UCSD-AML1 (cell line): ENCODE data around the gene ACTMAP.
"Not testable (repeated sequence)": the region's sequence is repeated elsewhere in the genome, so short reads cannot be mapped to it uniquely, and the experiment has no call there.

Source experiments
- DNase-seq: peaks from one replicate; lab custom pipeline; 2025; ENCODE audit not compliant: unreplicated experiment; lab: John Stamatoyannopoulos, UW

ACTMAP gene

GRCh38 chr19:40744554-40745401 is 5.5 kb downstream of the ACTMAP start:
- DNase-seq: no peak

- no peak for DNase-seq
Measured at GRCh38 chr19:40743926-40744325, 6.4 kb downstream of the ACTMAP start.

GRCh38 chr19:40742886-40743285 is 7.4 kb downstream of the ACTMAP start:
- DNase-seq: no peak

GRCh38 chr19:40742477-40742876 is 7.8 kb downstream of the ACTMAP start:
- no peak for DNase-seq

GRCh38 chr19:40741527-40742390 is 8.5 kb downstream of the ACTMAP start:
- no peak for DNase-seq

GRCh38 chr19:40740747-40741146 is 9.5 kb downstream of the ACTMAP start:
- DNase-seq: no peak

- no peak for DNase-seq
Measured at GRCh38 chr19:40739871-40740703, 10.2 kb downstream of the ACTMAP start.

GRCh38 chr19:40739030-40739839 is 11.0 kb downstream of the ACTMAP start:
- DNase-seq: no peak

GRCh38 chr19:40737102-40737644 is 13.1 kb downstream of the ACTMAP start:
- no peak for DNase-seq

GRCh38 chr19:40736661-40737060 is 13.6 kb downstream of the ACTMAP start:
- DNase-seq: no peak

GRCh38 chr19:40735013-40735771 is 15.1 kb downstream of the ACTMAP start:
- no peak for DNase-seq

- no peak for DNase-seq
Measured at GRCh38 chr19:40733149-40733548, 17.1 kb downstream of the ACTMAP start.

GRCh38 chr19:40732304-40732703 is 18.0 kb downstream of the ACTMAP start:
- not testable (repeated sequence) for DNase-seq

GRCh38 chr19:40730065-40730464 is 20.2 kb downstream of the ACTMAP start:
- DNase-seq: not testable (repeated sequence)

GRCh38 chr19:40726279-40726678 is 24.0 kb downstream of the ACTMAP start:
- DNase-seq: no peak

- DNase-seq: no peak
Measured at GRCh38 chr19:40724855-40725254, 25.4 kb downstream of the ACTMAP start.

- DNase-seq: no peak
Measured at GRCh38 chr19:40724315-40724714, 26.0 kb downstream of the ACTMAP start.

- DNase-seq: no peak
Measured at GRCh38 chr19:40723661-40724254, 26.5 kb downstream of the ACTMAP start.
